ENCODE results near the gene IFNA5. TPM values are rescaled to one million over a fixed set of nuclear protein-coding genes. Genes with fewer than 3 reads are reported as not detected.

IFNA5 gene
- total RNA-seq, 2 donors from 2014 or later: 0.68 to 2.5 TPM

- no peak for TF ChIP-seq CTCF (IDR thresholded peaks at IDR 0.05)
- no peak for DNase-seq (ENCODE audit: low spot score)
- no peak overlapping the region for H3K4me3 ChIP-seq
- no peaks in the 10 kb centered on the region for H3K9me3 ChIP-seq
- ATAC-seq (ENCODE audit: insufficient number of reproducible peaks, low FRiP score, low read depth): no peak
- H3K4me1 ChIP-seq (ENCODE audit: control insufficient read depth in 1 of 2, low read depth in 2 of 2): no peaks in the 10 kb centered on the region
- no peak overlapping the region for H3K27ac ChIP-seq
- no peaks in the 10 kb centered on the region for H3K27me3 ChIP-seq (replicated peaks; ENCODE audit: insufficient read depth)
- H3K36me3 ChIP-seq: no peaks in the 10 kb centered on the region
Observed at GRCh38 chr9:21294904-21295538, 10.1 kb downstream of the IFNA5 start.

DNA sequence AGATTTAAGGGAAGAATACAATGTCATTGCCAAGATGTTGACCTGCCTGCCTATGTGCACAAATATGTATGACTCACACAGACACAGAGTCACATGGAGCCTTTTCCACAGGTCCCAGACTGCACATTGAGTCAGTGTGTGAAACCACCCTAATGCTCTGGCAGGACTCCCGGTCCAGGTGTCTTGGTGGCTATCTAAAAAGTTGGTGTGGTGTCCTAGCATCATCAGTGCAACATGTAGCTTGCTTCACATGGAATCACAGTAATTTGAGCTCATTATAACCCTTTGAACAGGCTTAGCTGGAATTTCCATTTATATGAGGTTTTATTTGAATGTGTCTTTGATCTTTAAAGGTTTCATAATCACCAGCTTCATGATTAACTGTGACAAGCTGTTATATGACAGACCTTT lies 10.7 kb downstream of the IFNA5 start:
- no peak for TF ChIP-seq CTCF (IDR thresholded peaks at IDR 0.05)
- ATAC-seq (ENCODE audit: insufficient number of reproducible peaks, low FRiP score, low read depth) (no peak), DNase-seq (ENCODE audit: low spot score) (no peak)
- no peak overlapping the region for H3K4me3 ChIP-seq
- no peaks in the 10 kb centered on the region for H3K9me3 ChIP-seq
- H3K27ac ChIP-seq: no peak overlapping the region
- no peaks in the 10 kb centered on the region for H3K36me3 ChIP-seq
- no peaks in the 10 kb centered on the region for H3K4me1 ChIP-seq (ENCODE audit: control insufficient read depth in 1 of 2, low read depth in 2 of 2)
- H3K27me3 ChIP-seq (replicated peaks; ENCODE audit: insufficient read depth): no peaks in the 10 kb centered on the region

DNA sequence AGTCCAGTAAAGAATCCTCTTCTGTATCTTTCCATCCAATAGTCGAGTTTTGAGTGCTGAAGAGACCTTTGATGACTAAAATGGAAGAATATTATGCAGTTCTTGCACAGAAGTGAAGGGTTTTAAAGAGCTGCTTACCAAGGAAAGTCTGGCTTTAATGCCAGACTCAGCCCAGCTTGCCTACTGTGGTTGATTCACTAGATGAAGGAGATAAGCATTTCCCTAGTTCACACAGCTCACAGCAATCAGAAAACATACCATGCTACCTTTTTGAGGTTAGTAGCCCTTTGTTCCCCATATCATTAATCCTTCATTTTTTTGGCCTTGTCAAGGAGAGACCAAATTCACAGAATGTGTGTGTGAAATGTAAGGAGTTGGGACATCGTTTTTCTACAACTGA lies 15.3 kb downstream of the IFNA5 start:
- ATAC-seq (ENCODE audit: insufficient number of reproducible peaks, low FRiP score, low read depth) (no peak), DNase-seq (ENCODE audit: low spot score) (no peak)
- Histone ChIP-seq H3K27me3 (replicated peaks; ENCODE audit: insufficient read depth) (no peaks in the 10 kb centered on the region), H3K36me3 (no peaks in the 10 kb centered on the region), H3K27ac (no peak overlapping the region), H3K4me3 (no peak overlapping the region), H3K9me3 (no peaks in the 10 kb centered on the region), H3K4me1 (ENCODE audit: control insufficient read depth in 1 of 2, low read depth in 2 of 2) (no peaks in the 10 kb centered on the region)
- no peak for TF ChIP-seq CTCF (IDR thresholded peaks at IDR 0.05)

DNA sequence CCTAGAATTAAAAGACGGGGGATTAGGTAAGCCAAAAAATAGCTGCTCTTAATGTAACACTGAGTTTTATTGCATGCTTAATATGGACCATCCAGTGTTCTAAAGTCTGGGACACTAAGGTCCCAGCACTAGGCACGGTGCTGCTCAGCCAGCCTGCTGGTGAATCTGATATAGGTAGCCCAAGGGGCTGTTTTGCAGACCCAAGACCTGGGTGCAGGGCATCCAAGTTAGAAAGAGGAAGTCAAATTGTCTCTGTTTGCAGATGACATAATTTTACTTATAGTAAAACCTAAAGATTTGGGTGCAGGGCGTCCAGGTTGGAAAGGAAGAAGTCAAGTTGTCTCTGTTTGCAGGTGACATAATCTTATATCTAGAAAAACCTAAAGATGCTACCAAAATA lies 17.8 kb downstream of the IFNA5 start:
- no peak for TF ChIP-seq CTCF (IDR thresholded peaks at IDR 0.05)
- H3K27me3 ChIP-seq (replicated peaks; ENCODE audit: insufficient read depth): no peaks in the 10 kb centered on the region
- no peaks in the 10 kb centered on the region for H3K9me3 ChIP-seq
- H3K4me3 ChIP-seq: no peak overlapping the region
- no peak for ATAC-seq (ENCODE audit: insufficient number of reproducible peaks, low FRiP score, low read depth)
- no peak overlapping the region for H3K27ac ChIP-seq
- no peak for DNase-seq (ENCODE audit: low spot score)
- no peaks in the 10 kb centered on the region for H3K4me1 ChIP-seq (ENCODE audit: control insufficient read depth in 1 of 2, low read depth in 2 of 2)
- no peaks in the 10 kb centered on the region for H3K36me3 ChIP-seq

- no peak for TF ChIP-seq CTCF (IDR thresholded peaks at IDR 0.05)
- H3K4me3 ChIP-seq: no peak overlapping the region
- no peaks in the 10 kb centered on the region for H3K36me3 ChIP-seq
- H3K4me1 ChIP-seq (ENCODE audit: control insufficient read depth in 1 of 2, low read depth in 2 of 2): no peaks in the 10 kb centered on the region
- H3K27ac ChIP-seq: no peak overlapping the region
- no peak for ATAC-seq (ENCODE audit: insufficient number of reproducible peaks, low FRiP score, low read depth)
- H3K9me3 ChIP-seq: no peaks in the 10 kb centered on the region
- H3K27me3 ChIP-seq (replicated peaks; ENCODE audit: insufficient read depth): no peaks in the 10 kb centered on the region
- no peak for DNase-seq (ENCODE audit: low spot score)
Observed at GRCh38 chr9:21286659-21287058, 18.5 kb downstream of the IFNA5 start.
